ENCODE results near the gene PCSK5.

The PCSK5 gene

GRCh38 chr9:75847085-75847484 lies 43.4 kb upstream of the PCSK5 start:
- H3K27ac ChIP-seq (ENCODE audit: low read length) = no peak overlapping the region
- no peaks in the 10 kb centered on the region for H3K4me1 ChIP-seq (ENCODE audit: insufficient read depth, low read length)
- no peak overlapping the region for H3K9ac ChIP-seq (ENCODE audit: low read depth, low read length)
- H3K9me3 ChIP-seq (ENCODE audit: insufficient read depth, low read length, severe bottlenecking) = no peaks in the 10 kb centered on the region
- TF ChIP-seq EZH2 (IDR thresholded peaks at IDR 0.05; ENCODE audit: borderline replicate concordance, low read depth, low read length, severe bottlenecking) (no peak), CTCF (IDR thresholded peaks at IDR 0.05; ENCODE audit: borderline replicate concordance, extremely low read depth, low read length, poor library complexity, severe bottlenecking) (no peak)
- DNase-seq = no peak
- H3K79me2 ChIP-seq (ENCODE audit: insufficient read depth, low read length) = no peaks in the 10 kb centered on the region
- no peak overlapping the region for H3K4me2 ChIP-seq (ENCODE audit: insufficient read depth, low read length)
- H3K36me3 ChIP-seq (ENCODE audit: insufficient read depth, low read length) = no peaks in the 10 kb centered on the region
- H2AFZ ChIP-seq (ENCODE audit: low read depth, low read length) = no peak overlapping the region
- H4K20me1 ChIP-seq (ENCODE audit: insufficient read depth, low read length) = no peaks in the 10 kb centered on the region
- no peak overlapping the region for H3K4me3 ChIP-seq (ENCODE audit: low read depth in 1 of 2, low read length in 2 of 2)
- no peaks in the 10 kb centered on the region for H3K27me3 ChIP-seq (ENCODE audit: insufficient read depth, low read length, poor library complexity)
- no peak for ATAC-seq (ENCODE audit: insufficient read depth, low read depth)

- Histone ChIP-seq H3K4me3 (ENCODE audit: low read depth in 1 of 2, low read length in 2 of 2) (no peak overlapping the region), H3K4me1 (ENCODE audit: insufficient read depth, low read length) (no peaks in the 10 kb centered on the region), H3K9me3 (ENCODE audit: insufficient read depth, low read length, severe bottlenecking) (no peaks in the 10 kb centered on the region), H3K27me3 (ENCODE audit: insufficient read depth, low read length, poor library complexity) (no peaks in the 10 kb centered on the region), H2AFZ (ENCODE audit: low read depth, low read length) (no peak overlapping the region), H3K36me3 (ENCODE audit: insufficient read depth, low read length) (no peaks in the 10 kb centered on the region), H3K79me2 (ENCODE audit: insufficient read depth, low read length) (no peaks in the 10 kb centered on the region), H3K4me2 (ENCODE audit: insufficient read depth, low read length) (no peak overlapping the region), H4K20me1 (ENCODE audit: insufficient read depth, low read length) (no peaks in the 10 kb centered on the region), H3K9ac (ENCODE audit: low read depth, low read length) (no peak overlapping the region), H3K27ac (ENCODE audit: low read length) (no peak overlapping the region)
- no peak for TF ChIP-seq CTCF (IDR thresholded peaks at IDR 0.05; ENCODE audit: borderline replicate concordance, extremely low read depth, low read length, poor library complexity, severe bottlenecking)
- no peak for TF ChIP-seq EZH2 (IDR thresholded peaks at IDR 0.05; ENCODE audit: borderline replicate concordance, low read depth, low read length, severe bottlenecking)
- no peak for DNase-seq
- ATAC-seq (ENCODE audit: insufficient read depth, low read depth) = no peak
These were observed 39.8 kb upstream of the PCSK5 start for GRCh38 chr9:75850459-75851200.

DNA sequence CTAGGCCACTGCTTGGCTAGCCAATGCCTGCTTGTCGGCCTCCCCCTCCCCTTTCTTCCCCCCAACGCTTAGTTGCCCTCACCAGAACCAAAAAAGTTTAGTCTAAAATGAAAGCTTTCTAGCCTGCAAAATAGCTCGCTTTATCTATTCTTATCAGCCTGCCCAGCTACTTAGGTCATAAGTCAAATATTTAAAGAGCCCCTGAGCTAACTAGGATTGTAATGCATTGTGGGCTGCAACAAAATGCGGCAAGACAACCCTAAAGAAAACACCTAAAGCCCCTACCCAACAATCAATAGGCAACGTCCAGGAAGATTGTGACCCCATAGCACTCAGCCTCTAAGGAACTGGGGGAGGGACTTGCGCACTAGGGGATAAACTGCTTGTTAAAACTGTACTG lies 38.6 kb upstream of the PCSK5 start:
- no peak for ATAC-seq (ENCODE audit: insufficient read depth, low read depth)
- no peaks in the 10 kb centered on the region for H4K20me1 ChIP-seq (ENCODE audit: insufficient read depth, low read length)
- no peak overlapping the region for H3K4me3 ChIP-seq (ENCODE audit: low read depth in 1 of 2, low read length in 2 of 2)
- no peaks in the 10 kb centered on the region for H3K4me1 ChIP-seq (ENCODE audit: insufficient read depth, low read length)
- no peak overlapping the region for H3K27ac ChIP-seq (ENCODE audit: low read length)
- no peaks in the 10 kb centered on the region for H3K27me3 ChIP-seq (ENCODE audit: insufficient read depth, low read length, poor library complexity)
- no peaks in the 10 kb centered on the region for H3K9me3 ChIP-seq (ENCODE audit: insufficient read depth, low read length, severe bottlenecking)
- H3K9ac ChIP-seq (ENCODE audit: low read depth, low read length) = no peak overlapping the region
- no peak for TF ChIP-seq EZH2 (IDR thresholded peaks at IDR 0.05; ENCODE audit: borderline replicate concordance, low read depth, low read length, severe bottlenecking)
- TF ChIP-seq CTCF (IDR thresholded peaks at IDR 0.05; ENCODE audit: borderline replicate concordance, extremely low read depth, low read length, poor library complexity, severe bottlenecking) = no peak
- H3K4me2 ChIP-seq (ENCODE audit: insufficient read depth, low read length) = no peak overlapping the region
- no peak for DNase-seq
- no peaks in the 10 kb centered on the region for H3K36me3 ChIP-seq (ENCODE audit: insufficient read depth, low read length)
- no peak overlapping the region for H2AFZ ChIP-seq (ENCODE audit: low read depth, low read length)
- no peaks in the 10 kb centered on the region for H3K79me2 ChIP-seq (ENCODE audit: insufficient read depth, low read length)

Measured in DND-41 (cell line).